H1 (cell line): ENCODE measurements around the gene SPPL3.

ENCODE experiments used
- CEBPB ChIP-seq: IDR thresholded peaks from 2 replicates; pipeline ENCODE4 v1.6.1; 2012; ENCODE audit warnings: low read depth, low read length
- EP300 ChIP-seq, 2 experiments: IDR thresholded peaks; 1 replicate in 1 of 2; 2 replicates in 1 of 2; pipeline ENCODE4 v1.6.1; 2011 to 2012; ENCODE audit warnings: low read depth in 2 of 2, low read length in 2 of 2, mild to moderate bottlenecking in 2 of 2, borderline replicate concordance in 1 of 2, inconsistent platforms in 1 of 2, moderate library complexity in 1 of 2
- EZH2 ChIP-seq: fragments of 200-600 bp; sonication (generic); IDR thresholded peaks from 2 replicates; pipeline ENCODE4 v1.7.1; 2012; ENCODE audit warnings: low read depth, mild to moderate bottlenecking, moderate library complexity, low read length, inconsistent platforms; ENCODE audit not compliant: severe bottlenecking
- POLR2A ChIP-seq, 2 experiments: IDR thresholded peaks; 1 replicate in 1 of 2; 2 replicates in 1 of 2; pipeline ENCODE4 v1.6.1; 2011; ENCODE audit warnings: low read depth in 2 of 2, low read length in 2 of 2, mild to moderate bottlenecking in 2 of 2; ENCODE audit errors: control extremely low read depth in 1 of 2
- SIN3A ChIP-seq, 2 experiments: IDR thresholded peaks in 1 of 2; conservative IDR thresholded peaks in 1 of 2; 2 replicates each; pipeline ENCODE4 v1.6.1; 2011 to 2012; ENCODE audit warnings: low read length in 2 of 2, improper control_type of control experiment in 1 of 2, low read depth in 1 of 2, mild to moderate bottlenecking in 1 of 2
- ZNF274 ChIP-seq: IDR thresholded peaks from 2 replicates; pipeline ENCODE4 v1.7.0; 2012; ENCODE audit warnings: low read length, borderline replicate concordance; ENCODE audit errors: extremely low read depth

DNA sequence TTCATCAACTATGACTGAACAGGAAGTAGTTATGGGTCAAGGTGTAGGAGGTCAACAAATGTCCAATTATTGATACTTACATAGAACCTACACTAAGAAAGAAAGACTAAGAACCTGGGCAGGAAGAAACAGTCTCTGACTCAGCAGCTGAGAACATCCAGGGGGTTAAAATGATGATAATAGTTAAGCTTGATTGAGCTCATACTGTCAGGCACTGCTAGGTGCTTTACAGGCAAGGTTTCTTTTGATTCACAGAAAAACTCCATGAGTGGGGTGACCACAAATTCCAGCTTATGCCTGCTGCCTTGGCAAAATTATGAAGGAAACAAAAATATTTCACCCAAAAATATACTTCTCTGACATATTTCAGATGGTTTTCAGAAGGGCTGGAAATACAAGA lies 103.5 kb downstream of the SPPL3 start:
- TF ChIP-seq SIN3A (conservative IDR thresholded peaks at IDR 0.05 in 1 of 2, IDR thresholded peaks at IDR 0.05 in 1 of 2; ENCODE audit: low read depth in 1 of 2, low read length in 2 of 2): no peak
- no peak for TF ChIP-seq EP300 (IDR thresholded peaks at IDR 0.05; ENCODE audit: borderline replicate concordance in 1 of 2, low read depth in 2 of 2, low read length in 2 of 2)
- no peak for TF ChIP-seq EZH2
- no peak for TF ChIP-seq POLR2A (IDR thresholded peaks at IDR 0.05; ENCODE audit: control extremely low read depth in 1 of 2, low read depth in 2 of 2, low read length in 2 of 2)
- no peak for TF ChIP-seq ZNF274
- no peak for TF ChIP-seq CEBPB
